ENCODE measurements around the gene TP53I3.
"Not testable (repeated sequence)": the region's sequence is repeated elsewhere in the genome, so short reads cannot be mapped to it uniquely, and the experiment has no call there.

TP53I3 gene

DNA sequence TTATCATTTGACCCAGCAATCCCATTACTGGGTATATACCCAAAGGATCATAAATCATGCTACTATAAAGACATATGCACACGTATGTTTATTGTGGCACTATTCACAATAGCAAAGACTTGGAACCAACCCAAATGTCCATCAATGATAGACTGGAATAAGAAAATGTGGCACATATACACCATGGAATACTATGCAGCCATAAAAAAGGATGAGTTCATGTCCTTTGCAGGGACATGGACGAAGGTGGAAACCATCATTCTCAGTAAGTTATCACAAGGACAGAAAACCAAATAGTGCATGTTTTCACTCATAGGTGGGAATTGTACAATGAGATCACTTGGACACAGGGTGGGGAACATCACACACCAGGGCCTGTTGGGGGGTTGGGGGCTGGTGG, 16.1 kb upstream of the TP53I3 start:
- not testable (repeated sequence) for DNase-seq (ENCODE audit: low read depth in 2 of 2)

DNA sequence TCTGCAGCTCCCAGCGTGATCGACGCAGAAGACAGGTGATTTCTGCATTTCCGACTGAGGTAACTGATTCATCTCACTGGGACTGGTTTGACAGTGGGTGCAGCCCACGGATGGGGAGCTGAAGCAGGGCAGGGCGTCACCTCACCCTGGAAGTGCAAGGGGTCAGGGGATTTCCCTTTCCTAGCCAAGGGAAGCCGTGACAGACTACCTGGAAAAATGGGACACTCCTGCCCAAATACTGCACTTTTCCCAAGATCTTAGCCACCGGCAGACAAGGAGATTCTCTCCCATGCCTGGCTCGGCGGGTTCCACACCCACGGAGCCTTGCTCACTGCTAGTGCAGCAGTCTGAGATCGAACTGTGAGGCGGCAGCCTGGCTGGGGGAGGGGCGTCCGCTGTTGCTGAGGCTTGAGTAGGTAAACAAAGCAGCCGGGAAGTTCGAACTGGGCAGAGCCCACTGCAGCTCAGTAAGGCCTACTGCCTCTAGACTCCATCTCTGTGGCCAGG, 10.6 kb upstream of the TP53I3 start:
- not testable (repeated sequence) for DNase-seq (ENCODE audit: low read depth in 2 of 2)

DNA sequence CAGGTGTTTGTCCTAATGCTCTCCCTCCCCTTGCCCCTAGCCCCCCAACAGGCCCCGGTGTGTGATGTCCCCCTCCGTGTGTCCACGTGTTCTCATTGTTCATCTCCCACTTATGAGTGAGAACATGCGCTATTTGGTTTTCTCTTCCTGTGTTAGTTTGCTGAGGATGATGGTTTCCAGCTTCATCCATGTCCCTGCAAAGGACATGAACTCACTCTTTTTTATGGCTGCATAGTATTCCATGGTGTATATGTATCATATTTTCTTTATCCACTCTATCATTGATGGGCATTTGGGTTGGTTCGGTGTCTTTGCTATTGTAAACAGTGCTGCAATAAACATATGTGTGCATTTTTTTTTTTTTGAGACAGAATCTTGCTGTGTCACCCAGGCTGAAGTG, 8.6 kb upstream of the TP53I3 start:
- not testable (repeated sequence) for DNase-seq (ENCODE audit: low read depth in 2 of 2)

DNA sequence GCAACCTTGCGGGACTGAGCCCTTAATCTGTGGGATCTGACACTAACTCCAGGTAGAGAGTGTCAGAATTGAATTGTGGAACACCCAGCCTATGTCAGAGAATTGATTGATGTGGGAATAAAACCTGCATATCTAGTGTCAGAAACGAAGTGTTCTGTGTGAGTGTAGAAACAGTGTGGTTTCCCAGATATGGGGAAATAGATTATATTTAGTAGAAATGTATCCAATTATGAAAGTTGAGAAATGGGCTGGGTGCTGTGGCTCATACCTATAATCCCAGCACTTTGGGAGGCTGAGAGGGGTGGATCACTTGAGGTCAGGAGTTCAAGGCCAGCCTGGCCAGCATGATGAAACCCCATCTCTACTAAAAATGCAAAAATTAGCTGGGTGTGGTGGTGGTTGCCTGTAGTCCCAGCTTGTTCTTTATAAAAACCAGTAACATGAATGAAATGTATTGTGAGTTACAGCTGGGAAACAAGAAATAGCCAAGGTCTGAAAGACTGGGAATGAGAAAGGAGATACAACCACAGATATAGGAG, 4.3 kb upstream of the TP53I3 start:
- no peak for DNase-seq (ENCODE audit: low read depth in 2 of 2)

DNA sequence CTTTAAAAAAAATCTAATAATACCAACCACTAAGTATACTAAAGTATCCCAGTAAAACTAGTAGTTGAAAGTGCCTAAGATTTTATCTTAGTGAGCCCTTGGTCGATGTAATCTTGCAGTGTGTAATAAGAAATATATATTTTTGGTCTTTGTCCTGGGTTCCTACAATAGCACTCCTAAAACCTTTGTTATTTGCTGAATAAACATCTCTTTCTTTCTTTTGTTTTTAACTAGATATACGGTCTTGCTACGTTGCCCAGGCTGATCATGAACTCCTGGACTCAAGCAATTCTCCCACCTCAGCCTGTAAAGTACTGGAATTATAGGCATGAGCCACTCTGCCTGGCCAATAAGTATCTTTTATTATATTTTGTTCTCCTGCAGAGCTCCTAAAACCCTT, 2.4 kb upstream of the TP53I3 start:
- DNase-seq (ENCODE audit: low read depth in 2 of 2) = no peak

DNA sequence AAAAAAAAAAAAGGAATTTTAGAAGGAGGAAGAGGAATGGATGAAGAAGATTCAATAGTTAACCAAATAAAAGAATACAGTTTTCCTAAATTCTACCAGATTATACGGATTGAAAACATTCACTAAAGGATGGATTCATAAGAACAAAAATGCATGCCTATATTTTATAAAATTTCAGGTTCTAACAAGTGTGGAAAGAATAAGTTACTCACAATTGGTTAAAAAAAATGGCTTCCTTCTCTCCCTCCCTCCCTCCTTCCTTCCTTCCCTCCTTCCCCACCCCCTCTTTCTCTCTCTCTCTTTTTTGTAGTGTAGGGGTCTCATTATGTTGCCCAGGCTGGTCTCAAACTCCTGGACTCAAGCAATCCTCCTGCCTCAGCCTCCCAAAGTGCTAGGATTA, 1.6 kb upstream of the TP53I3 start:
- DNase-seq (ENCODE audit: low read depth in 2 of 2) = no peak

DNA sequence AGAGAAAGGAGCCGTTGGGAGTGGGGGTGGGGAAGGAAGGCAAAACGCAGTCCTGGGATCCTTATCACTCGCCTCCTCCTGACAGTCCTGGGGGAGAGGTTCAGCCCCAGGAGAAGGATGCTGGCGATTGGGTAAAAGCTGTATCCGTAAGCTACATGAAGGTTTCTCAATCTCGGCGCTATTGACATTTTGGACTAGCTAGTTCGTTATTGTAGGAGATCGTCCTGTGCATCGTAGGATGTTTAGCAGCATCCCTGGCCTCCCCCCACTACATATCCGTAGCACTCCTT, 511 bp upstream of the TP53I3 start:
- DNase-seq (ENCODE audit: low read depth in 2 of 2) = no peak

DNA sequence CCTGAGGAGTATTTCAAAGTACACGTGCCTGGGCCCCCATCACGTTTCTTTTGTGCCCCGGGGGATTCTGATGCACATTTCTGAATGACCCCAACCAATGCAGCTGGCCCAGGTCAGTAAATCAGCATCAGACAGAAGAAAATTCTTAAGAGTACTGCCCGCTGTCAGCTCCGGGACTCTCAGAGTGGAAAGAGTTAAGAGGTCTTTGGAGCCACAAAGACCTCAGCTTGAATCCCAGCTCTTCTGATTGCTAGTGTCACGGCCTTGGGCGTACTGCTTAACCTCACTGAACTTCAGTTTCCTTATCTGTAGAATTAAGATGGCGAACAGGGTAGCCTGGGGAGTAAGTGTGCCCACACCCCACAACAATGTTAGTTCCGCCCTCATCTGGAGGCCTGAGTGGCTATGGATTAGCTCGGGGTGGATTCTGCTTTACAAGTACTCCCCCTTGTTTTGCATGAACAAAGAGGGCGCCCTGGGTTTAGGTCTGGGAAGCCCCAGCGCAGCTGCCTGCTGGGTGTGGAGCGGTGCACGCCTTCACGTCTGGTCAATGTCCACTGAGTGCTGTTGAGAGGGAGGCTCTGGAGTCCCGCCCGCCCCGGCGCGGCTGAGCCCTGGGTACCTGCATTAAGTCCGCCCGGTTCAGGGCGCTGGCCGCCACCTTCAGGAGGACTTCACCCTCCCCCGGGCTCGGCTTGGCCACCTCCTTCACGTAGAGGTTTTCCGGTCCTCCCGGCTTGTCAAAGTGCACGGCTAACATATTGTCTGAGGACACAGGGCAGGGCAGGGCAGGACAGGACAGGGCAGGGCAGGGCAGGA, 858 bp downstream of the TP53I3 start:
- peak in 1 of 2 donors; percentile 18 for DNase-seq (ENCODE audit: low read depth in 2 of 2)

DNA sequence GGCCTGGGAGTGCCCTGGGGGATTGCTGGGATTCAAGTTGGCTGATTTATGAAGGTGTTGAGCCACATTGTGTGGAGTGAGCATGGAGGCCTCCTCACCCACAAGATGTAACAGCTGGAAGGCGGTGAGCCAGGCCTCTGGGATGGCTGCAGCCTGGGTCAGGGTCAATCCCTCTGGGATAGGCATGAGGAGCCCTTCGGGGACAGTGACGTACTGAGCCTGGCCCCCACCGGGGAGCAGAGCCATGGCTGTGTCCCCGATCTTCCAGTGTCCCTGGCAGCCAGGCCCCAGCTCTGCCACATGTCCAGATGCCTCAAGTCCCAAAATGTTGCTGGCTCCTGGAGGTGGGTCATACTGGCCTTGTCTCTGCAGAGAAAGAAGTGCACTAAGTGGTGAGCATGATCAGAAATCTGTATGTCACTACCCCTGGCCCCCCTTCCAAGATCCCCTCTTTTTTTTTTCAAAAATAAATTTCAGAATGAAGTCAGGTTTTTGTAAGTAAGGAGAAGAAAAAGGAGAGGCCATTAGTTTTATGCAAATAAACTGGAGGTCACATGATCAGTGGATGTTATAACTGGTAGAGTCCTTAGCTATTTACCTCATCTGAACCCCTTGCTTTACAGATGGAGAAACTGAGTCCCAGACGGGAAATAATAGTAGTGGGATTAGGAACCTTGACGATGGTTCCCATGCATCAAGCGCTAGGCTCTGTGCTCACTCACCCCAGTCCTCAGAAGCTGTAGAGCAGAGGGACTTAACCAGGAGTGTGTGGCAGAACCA, 1.7 kb downstream of the TP53I3 start:
- DNase-seq (ENCODE audit: low read depth in 2 of 2) = no peak

DNA sequence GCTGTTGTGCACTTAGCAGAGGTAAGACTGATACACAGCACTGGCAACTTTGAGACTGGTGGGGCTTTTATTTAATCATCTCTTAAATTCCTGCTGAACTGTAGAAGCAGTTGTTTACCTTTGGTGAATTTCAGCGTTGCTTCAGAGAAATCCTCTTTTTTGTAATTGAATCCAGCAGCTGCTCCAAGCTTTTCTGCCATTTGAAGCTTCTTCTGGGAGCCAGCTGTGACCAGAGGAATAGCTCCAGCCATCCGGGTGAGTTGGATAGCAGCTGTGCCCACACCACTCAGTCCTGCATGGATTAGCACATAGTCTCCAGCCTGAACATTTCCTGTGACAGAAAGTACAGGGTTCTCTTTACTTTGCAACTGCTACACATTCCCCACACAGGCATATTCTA, 3.9 kb downstream of the TP53I3 start:
- no peak for DNase-seq (ENCODE audit: low read depth in 2 of 2)

DNA sequence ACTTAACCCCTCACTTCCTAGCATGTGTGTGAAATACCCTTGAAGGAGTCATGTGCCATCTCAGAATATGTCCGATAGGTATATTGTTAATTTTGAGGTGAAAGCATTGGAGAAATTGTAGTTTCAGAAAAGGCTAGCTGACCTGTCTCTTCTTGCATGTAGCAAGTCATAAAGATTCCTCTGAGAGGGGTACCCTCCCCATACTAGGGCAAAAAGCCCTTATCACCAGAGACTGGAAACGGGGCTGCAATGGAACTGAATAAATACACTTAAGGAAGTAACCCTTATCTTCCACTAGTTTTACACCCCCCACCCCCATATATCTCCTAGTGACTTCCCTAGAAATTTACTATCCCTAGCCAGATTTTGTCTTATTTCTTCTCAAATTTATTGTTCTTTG, 6.8 kb downstream of the TP53I3 start:
- DNase-seq (ENCODE audit: low read depth in 2 of 2) = no peak

DNA sequence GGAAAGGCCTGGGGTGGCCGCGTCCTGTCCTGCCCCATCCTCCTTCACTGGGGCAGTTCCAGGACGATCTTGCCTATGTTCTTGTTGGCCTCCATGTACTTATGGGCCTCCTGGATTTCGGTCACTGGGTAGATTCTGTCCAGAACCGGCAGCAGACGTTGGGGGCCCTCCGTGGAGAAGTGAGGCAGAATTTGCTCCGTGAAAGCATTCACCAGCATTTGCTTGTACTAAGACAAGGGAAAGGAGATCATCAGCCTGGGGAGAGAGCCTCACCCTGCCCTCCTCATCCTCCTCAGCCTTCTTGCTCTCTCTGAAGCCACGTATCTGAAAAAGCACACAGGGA, 7.1 kb downstream of the TP53I3 start:
- no peak for DNase-seq (ENCODE audit: low read depth in 2 of 2)

DNA sequence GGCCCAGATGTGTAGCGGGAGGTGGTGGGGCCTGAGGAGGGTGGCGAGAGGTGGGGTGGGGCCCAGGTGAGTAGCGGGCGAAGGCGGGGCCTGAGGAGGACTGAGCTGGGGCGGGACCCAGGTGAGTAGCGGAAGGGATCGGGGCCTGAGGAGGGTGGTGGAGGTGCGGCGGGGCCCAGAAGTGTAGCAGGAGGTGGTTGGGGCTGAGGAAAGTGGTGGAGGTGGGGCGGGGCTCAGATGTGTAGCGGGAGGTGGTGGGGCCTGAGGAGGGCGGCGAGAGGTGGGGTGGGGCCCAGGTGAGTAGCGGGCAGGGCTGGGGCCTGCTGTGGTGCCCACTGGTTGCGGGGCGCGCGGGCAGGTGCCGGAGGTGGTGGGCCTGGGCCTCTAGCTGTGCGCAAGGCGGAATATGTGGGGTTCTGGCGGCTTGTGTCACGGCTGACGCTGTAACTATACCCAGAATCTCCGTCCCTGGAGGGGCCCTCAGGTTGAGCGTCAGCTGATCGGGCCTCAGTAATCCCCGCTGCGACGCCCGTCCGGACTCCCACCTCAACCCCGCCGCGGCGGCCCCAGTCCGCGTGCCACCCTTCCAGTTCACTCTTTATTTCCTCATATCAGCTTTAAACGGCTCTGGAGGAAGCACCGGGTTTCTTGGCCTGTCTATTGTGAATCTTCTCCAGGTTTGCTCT, 7.6 kb downstream of the TP53I3 start:
- DNase-seq (ENCODE audit: low read depth in 2 of 2) = no peak

DNA sequence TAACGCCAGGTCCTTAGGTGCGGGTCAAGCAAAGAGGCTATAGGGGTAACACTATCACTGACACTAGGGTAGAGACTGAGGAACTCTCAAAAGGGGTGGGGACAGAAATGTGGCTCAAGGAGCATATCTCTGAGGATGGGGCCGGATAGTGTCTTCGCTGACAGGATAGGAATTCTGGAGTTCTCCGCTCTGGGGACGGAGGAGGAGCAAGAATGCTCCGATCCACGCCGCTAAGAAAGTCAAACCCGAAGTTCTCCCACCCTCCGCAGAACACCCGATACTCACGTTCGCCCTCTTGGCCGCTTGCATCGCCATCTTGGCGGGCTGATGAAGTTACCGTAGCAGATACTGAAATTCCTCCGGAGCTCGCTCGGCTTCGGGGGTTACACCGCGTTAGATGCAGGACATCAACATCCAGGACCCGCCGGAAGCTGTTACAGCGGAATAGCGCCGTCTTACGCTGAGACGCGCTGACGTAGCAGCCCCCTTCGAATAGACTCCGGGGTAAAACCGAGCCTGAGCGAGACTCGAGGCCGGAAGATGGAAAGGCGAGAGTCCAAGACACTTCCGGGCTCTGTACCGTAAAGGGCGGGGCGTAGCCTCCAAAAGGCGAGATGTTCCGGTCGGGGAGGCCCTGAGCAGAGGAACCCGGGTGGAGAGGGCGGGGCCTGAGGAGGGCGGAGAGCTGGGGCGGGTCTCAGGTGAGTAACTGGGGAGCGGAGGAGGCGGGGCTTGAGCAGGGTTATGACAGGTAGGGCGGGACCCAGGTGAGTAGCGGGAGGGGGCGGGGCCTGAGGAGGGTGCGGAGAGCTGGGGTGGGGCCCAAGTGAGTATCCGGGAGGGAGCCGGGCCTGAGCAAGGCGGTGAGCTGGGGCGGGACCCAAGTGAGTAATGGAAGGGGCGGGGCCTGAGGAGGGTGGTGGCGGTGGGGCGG, 8.5 kb downstream of the TP53I3 start, which contains the start of gene SF3B6:
SF3B6 (minus strand) TSS at position 412 of the 934 bp plus-strand sequence; CDS start at position 315, 97 bp downstream.
- peak; percentile 99 for DNase-seq (ENCODE audit: low read depth in 2 of 2)

DNA sequence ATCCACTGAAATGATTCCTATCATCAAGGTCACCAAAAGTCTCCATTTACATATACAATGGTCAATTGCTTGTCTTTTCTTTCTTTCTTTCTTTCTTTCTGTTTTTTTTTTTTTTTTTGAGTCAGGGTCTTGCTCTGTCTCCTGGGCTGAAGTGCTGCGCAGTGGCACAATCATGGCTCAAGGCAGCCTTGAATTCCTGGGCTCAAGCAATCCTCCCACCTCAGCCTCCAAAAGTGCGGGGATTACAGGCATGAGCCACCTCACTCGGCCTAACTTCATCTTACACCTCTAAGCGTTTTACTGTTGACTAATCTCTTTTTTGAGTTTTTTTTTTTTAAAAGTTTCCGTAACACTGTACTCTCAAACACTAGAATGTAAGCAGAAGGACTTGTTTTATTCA, 9.4 kb downstream of the TP53I3 start:
- no peak for DNase-seq (ENCODE audit: low read depth in 2 of 2)

DNA sequence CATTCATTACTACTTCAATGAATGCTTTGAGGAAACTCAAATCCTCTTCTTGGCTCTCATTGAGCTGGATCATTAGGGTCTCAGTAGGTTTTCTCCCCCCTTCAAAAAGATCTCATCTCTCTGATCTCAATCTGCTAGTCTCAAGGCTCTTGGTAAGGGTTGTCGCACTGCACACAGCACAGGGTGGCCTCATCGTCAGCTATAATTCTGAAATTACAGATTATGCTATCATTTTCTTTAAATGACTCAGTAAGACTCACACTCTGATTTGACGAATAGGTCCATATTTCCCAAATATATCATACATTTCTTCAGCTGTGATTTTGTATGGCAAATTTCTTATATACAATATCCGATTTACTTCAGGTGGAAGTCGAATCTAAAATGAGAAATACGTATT, 10.8 kb downstream of the TP53I3 start:
- no peak for DNase-seq (ENCODE audit: low read depth in 2 of 2)

DNA sequence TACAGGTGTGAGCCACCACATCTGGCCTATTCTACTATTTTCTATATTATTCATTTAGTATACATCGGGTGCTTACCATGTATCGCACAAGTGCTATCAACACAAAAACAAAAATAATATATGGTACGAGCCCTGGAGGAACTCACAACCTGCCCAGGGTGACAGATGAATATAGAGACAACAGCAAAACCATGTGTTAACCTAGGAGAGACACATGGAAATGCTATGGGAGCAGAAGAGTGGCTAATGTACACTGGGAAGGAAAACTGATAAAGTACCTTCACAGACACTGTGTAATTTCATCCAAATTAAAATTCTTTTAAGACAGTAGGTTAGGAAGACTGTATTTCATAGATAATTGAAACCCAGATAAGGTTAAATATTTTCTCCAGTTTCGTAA, 12.4 kb downstream of the TP53I3 start:
- DNase-seq (ENCODE audit: low read depth in 2 of 2) = no peak

DNA sequence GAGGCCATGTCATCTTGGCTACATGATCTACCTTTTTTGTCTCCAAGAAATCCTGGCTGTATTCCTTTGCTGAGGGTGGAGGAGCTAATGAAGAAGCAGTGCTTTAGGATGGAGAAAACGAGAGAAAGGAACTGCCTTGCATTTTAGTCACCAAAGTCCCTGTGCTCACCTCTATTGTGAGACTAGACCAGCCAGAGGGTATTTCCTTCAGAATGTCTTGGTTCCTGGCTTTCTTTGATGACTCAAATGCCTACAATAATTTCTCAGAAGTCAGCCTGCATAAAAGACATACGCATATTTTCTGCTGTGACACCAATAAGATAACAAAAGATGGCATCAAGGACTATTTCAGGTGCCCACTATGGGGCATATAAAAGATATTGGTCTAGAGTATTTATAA, 19.3 kb downstream of the TP53I3 start:
- no peak for DNase-seq (ENCODE audit: low read depth in 2 of 2)

DNA sequence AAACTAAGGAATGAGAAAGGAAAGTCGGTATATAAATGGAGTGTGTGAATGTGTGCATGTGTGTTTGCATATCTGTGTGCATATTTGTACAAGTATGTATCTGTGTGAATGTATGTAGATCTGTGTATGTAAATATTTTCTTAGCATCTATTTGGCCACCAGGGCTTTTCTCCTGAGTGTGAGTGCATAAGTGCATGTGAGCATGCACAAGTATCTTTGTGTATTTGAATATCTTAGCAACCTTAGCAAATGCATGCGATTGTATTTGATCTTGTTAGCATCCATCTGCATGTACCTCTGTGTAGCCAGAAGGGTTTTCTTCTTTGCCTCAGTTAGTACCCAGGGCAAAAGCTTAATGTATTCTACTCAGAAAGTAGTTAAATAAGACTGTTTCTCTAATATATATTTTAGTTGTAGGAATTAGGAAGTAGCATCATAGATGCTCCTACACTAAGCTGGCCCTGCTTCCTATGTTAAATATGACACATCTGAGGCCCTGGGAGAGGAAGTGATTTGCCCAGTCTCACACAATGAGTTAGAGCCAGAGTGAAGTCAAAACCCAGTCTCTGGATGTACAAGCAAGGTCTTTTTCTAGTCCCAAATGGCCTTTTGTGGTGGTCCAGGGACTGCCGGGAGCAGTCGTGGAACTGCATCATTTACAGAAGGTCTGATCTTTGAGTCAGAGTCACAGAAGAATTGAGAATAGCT, 25.9 kb downstream of the TP53I3 start:
- DNase-seq (ENCODE audit: low read depth in 2 of 2) = no peak

DNA sequence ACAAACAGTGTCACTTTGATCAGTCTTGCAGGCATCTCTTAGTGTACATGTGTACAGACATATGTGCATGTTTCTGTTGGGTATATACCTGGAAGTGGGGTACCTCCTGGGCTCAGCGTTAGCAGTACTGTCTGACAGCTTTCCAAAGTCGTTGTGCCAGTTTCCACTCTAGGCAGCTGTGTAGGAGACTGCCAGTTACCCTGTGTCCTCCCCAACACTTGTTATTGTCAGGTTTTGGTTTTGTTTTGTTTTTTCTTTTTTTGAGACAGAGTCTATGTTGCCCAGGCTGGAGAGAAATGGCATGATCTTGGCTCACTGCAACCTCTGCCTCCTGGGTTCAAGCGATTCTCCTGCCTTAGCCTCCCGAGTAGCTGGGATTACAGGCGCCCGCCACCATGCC, 28.9 kb downstream of the TP53I3 start:
- no peak for DNase-seq (ENCODE audit: low read depth in 2 of 2)
